ENCODE measurements around the gene ZNF750. TPM values are rescaled to one million over a fixed set of nuclear protein-coding genes. Genes with fewer than 3 reads are reported as not detected.

The ZNF750 gene
- total and polyA plus RNA-seq, 10 of the 15 experiments (the other 5 are each of a cell fraction or from before 2014, with no cell fraction given): 0.06 TPM; not detected in 9

GRCh38 chr17:82802075-82802780, 37.6 kb downstream of the ZNF750 start:
- WGBS (ENCODE audit: insufficient coverage, insufficient replicate concordance, low lambda C conversion rate, missing lambda C conversion rate): 97% methylated on average over 15 of the region's 17 CpGs
- in situ Hi-C loops (cut with MboI) (no loop called here), intact Hi-C loops (cut with micrococcal nuclease; ENCODE audit: unreplicated experiment) (no loop called here)
- Histone ChIP-seq H2AFZ (ENCODE audit: control insufficient read depth, low read depth, low read length) (no peak overlapping the region), H3K4me1 (ENCODE audit: control insufficient read depth, insufficient read depth, low read length) (no peaks in the 10 kb centered on the region), H3K4me2 (ENCODE audit: control insufficient read depth, insufficient read depth) (no peak overlapping the region), H3K79me2 (ENCODE audit: control insufficient read depth, insufficient read depth, low read length) (no peaks in the 10 kb centered on the region), H4K20me1 (ENCODE audit: control insufficient read depth, insufficient read depth) (no peaks in the 10 kb centered on the region), H3K36me3 (ENCODE audit: control insufficient read depth in 2 of 2, insufficient read depth in 2 of 2, low read length in 1 of 2) (peaks cover 0 to 16% of the 10 kb centered on the region in 2 experiments; a peak in 2 of 4 replicates), H3K27ac (ENCODE audit: control insufficient read depth, insufficient read depth) (no peak overlapping the region), H3K9ac (ENCODE audit: control insufficient read depth, insufficient read depth, low read length) (no peak overlapping the region), H3K4me3 (no peak overlapping the region), H3K27me3 (replicated peaks in 1 of 2; ENCODE audit: control insufficient read depth in 2 of 2, insufficient read depth in 2 of 2, low read length in 1 of 2) (no peaks in the 10 kb centered on the region), H3K9me3 (replicated peaks; ENCODE audit: control insufficient read depth, insufficient read depth, low read length) (no peaks in the 10 kb centered on the region; the same call in 2 of the 3 replicates)
- ChIA-PET CTCF (no interaction called here), RAD21 (ENCODE audit: unreplicated experiment) (no interaction called here), POLR2A (no interaction called here), SMC1A (ENCODE audit: uncharacterized antibody, unreplicated experiment) (no interaction called here)
- FAIRE-seq (no peak), ATAC-seq (no peak), DNase-seq (ENCODE audit: low read depth, low spot score) (no peak)
- BruUV-seq (replicated peaks): no TSS peak
- TF ChIP-seq PAX5 (IDR thresholded peaks at IDR 0.05; ENCODE audit: borderline replicate concordance, low read depth, low read length): no peak
- no peak for TF ChIP-seq EED (IDR thresholded peaks at IDR 0.05; ENCODE audit: low read depth)
- TF ChIP-seq SMARCA5 (IDR thresholded peaks at IDR 0.05): no peak
- TF ChIP-seq CBX3 (IDR thresholded peaks at IDR 0.05; ENCODE audit: borderline replicate concordance, low read depth): no peak
- TF ChIP-seq HSF1 (IDR thresholded peaks at IDR 0.05; ENCODE audit: low read depth, low read length): no peak
- no peak for TF ChIP-seq IKZF1 (conservative IDR thresholded peaks at IDR 0.05)
